Measurements from ENCODE around the gene PRKAG2.

GRCh38 chr7:151744656-151745638 lies 132.0 kb downstream of the PRKAG2 start:
- peak; percentile 89 for TF ChIP-seq EP300 (IDR thresholded peaks at IDR 0.05; ENCODE audit: borderline replicate concordance)
- no peak; the same call in none of the 2 replicates for TF ChIP-seq MAX (IDR thresholded peaks at IDR 0.05)
- TF ChIP-seq TAF1 (IDR thresholded peaks at IDR 0.05; ENCODE audit: low read depth), result no peak
- TF ChIP-seq TCF12 (IDR thresholded peaks at IDR 0.05; ENCODE audit: low read depth), result peak; percentile 88
- TF ChIP-seq FOXM1 (IDR thresholded peaks at IDR 0.05; ENCODE audit: borderline replicate concordance, low read depth), result peak; percentile 75; the same call in 1 of the 2 replicates
- peak; percentile 46 for TF ChIP-seq USF1 (IDR thresholded peaks at IDR 0.05)
- TF ChIP-seq TEAD4 (IDR thresholded peaks at IDR 0.05), result peak; percentile 70
- TF ChIP-seq REST (IDR thresholded peaks at IDR 0.05; ENCODE audit: low read depth), result no peak
